H1 (cell line): ENCODE data around the gene MTMR8. TPM values are rescaled to one million over a fixed set of nuclear protein-coding genes. Genes with fewer than 3 reads are reported as not detected.

Experiments used
- CTCF ChIA-PET: fragments of 300-600 bp; sonication (Branson Sonifier 250); formaldehyde crosslinking; loops from one replicate; lab custom pipeline; 2021; ENCODE audit not compliant: partially characterized antibody; lab: Charles Lee
- POLR2A ChIA-PET: fragments of 300-600 bp; sonication (Branson Sonifier 250); formaldehyde crosslinking; loops from one replicate; lab custom pipeline; 2021; ENCODE audit warnings: inconsistent platforms; ENCODE audit not compliant: partially characterized antibody; lab: Charles Lee
- DNase-seq, 2 experiments: peaks; one replicate each; pipeline versions ENCODE4 v3.0.0 to v3.0.0-alpha.2; 2010 to 2022; ENCODE audit warnings: low spot score in 2 of 2, low read depth in 1 of 2, mixed read lengths in 1 of 2
- FAIRE-seq: peaks from 2 replicates; lab custom pipeline; 2011; peaks lifted over from hg19 to GRCh38; lab: Jason Lieb, UNC
- H2AFZ ChIP-seq: 2 replicates; pipeline ENCODE4 v1.8.1; 2012; ENCODE audit warnings: low read length, inconsistent platforms
- H2AK5ac ChIP-seq: 2 replicates; pipeline ENCODE4 v1.6.1; 2013; ENCODE audit warnings: low read depth, low read length
- H2BK120ac ChIP-seq: replicated peaks from 2 replicates; pipeline ENCODE3; 2013; ENCODE audit warnings: low read depth, low read length, inconsistent platforms
- H2BK12ac ChIP-seq: 2 replicates; pipeline ENCODE4 v1.6.1; 2013; ENCODE audit warnings: low read depth, low read length
- H2BK15ac ChIP-seq: 2 replicates; pipeline ENCODE4 v1.6.1; 2013; ENCODE audit warnings: low read length
- H2BK20ac ChIP-seq: 2 replicates; pipeline ENCODE4 v1.6.1; 2013; ENCODE audit warnings: low read length
- H2BK5ac ChIP-seq: 2 replicates; pipeline ENCODE4 v1.6.1; 2013; ENCODE audit warnings: low read depth, low read length
- H3K14ac ChIP-seq: 2 replicates; pipeline ENCODE4 v1.6.1; 2013; ENCODE audit warnings: inconsistent platforms; ENCODE audit not compliant: insufficient read length
- H3K18ac ChIP-seq: 2 replicates; pipeline ENCODE4 v1.6.1; 2013; ENCODE audit warnings: low read length; ENCODE audit errors: extremely low read depth
- H3K23ac ChIP-seq: 2 replicates; pipeline ENCODE4 v1.6.1; 2013; ENCODE audit warnings: inconsistent platforms; ENCODE audit not compliant: insufficient read length
- H3K23me2 ChIP-seq: 2 replicates; pipeline ENCODE4 v1.6.1; 2013; ENCODE audit warnings: low read depth, low read length
- H3K27ac ChIP-seq: 2 replicates; pipeline ENCODE4 v1.6.1; 2011; ENCODE audit warnings: low read depth, low read length, inconsistent platforms
- H3K27me3 ChIP-seq, 4 experiments: replicated peaks in 1 of 4; 1 replicate in 1 of 4; 2 replicates in 3 of 4; pipeline versions ENCODE4 v1.6.1 to v1.8.1; 2011 to 2013; ENCODE audit warnings: low read length in 3 of 4, mild to moderate bottlenecking in 3 of 4, inconsistent platforms in 2 of 4, mixed read lengths in 2 of 4, moderate library complexity in 1 of 4; ENCODE audit not compliant: control insufficient read depth in 3 of 4, insufficient read depth in 3 of 4; ENCODE audit errors: extremely low read depth in 1 of 4
- H3K36me3 ChIP-seq, 4 experiments: 2 replicates each; pipeline versions ENCODE4 v1.6.1 to v1.8.1; 2011 to 2013; ENCODE audit warnings: mild to moderate bottlenecking in 4 of 4, low read length in 3 of 4, moderate library complexity in 2 of 4, control low read depth in 1 of 4, inconsistent platforms in 1 of 4; ENCODE audit not compliant: insufficient read depth in 4 of 4, control insufficient read depth in 2 of 4
- H3K4ac ChIP-seq: replicated peaks from 2 replicates; pipeline ENCODE3; 2013; ENCODE audit warnings: low read length, low read depth, mixed read lengths, inconsistent platforms; ENCODE audit not compliant: insufficient read length
- H3K4me1 ChIP-seq, 4 experiments: replicated peaks in 1 of 4; 1 replicate in 1 of 4; 2 replicates in 3 of 4; pipeline versions ENCODE4 v1.6.1 to v1.8.1; 2011 to 2013; ENCODE audit warnings: low read length in 3 of 4, inconsistent platforms in 2 of 4, mixed read lengths in 1 of 4; ENCODE audit not compliant: insufficient read depth in 4 of 4, control insufficient read depth in 3 of 4
- H3K4me2 ChIP-seq, 2 experiments: 2 replicates each; pipeline versions ENCODE4 v1.6.1 to v1.8.1; 2011 to 2013; ENCODE audit warnings: low read depth in 2 of 2, low read length in 2 of 2, control low read depth in 1 of 2, inconsistent platforms in 1 of 2, mild to moderate bottlenecking in 1 of 2; ENCODE audit not compliant: insufficient read depth in 1 of 2
- H3K4me3 ChIP-seq, 4 experiments: fragments of 200-600, 300-600 bp in 1 of 4; sonication (generic), shearing (Covaris generic), sonication (Bioruptor Twin) in 1 of 4; 2 replicates each; pipeline versions ENCODE4 v1.5.1 to v1.8.1; 2011 to 2016; ENCODE audit warnings: low read length in 4 of 4, low read depth in 3 of 4, control low read depth in 2 of 4, inconsistent platforms in 2 of 4, mild to moderate bottlenecking in 2 of 4, mixed read lengths in 1 of 4, moderate library complexity in 1 of 4; ENCODE audit not compliant: insufficient read depth in 2 of 4; ENCODE audit errors: extremely low read depth in 1 of 4
- H3K56ac ChIP-seq: replicated peaks from 2 replicates; pipeline ENCODE3; 2013; ENCODE audit warnings: low read depth, mild to moderate bottlenecking, mixed read lengths, low read length, inconsistent platforms; ENCODE audit not compliant: insufficient read length
- H3K79me1 ChIP-seq: 2 replicates; pipeline ENCODE4 v1.6.1; 2013; ENCODE audit warnings: low read depth, low read length, control low read depth
- H3K79me2 ChIP-seq, 2 experiments: 2 replicates each; pipeline versions ENCODE4 v1.6.1 to v1.8.1; 2012 to 2013; ENCODE audit warnings: low read length in 2 of 2, mild to moderate bottlenecking in 2 of 2, inconsistent platforms in 1 of 2; ENCODE audit not compliant: insufficient read depth in 2 of 2, control insufficient read depth in 1 of 2
- H3K9ac ChIP-seq, 4 experiments: replicated peaks in 1 of 4; 1 replicate in 1 of 4; 2 replicates in 3 of 4; pipeline versions ENCODE4 v1.6.1 to v1.8.1; 2011 to 2013; ENCODE audit warnings: low read depth in 3 of 4, low read length in 3 of 4, control low read depth in 2 of 4, mild to moderate bottlenecking in 2 of 4, moderate library complexity in 2 of 4, inconsistent platforms in 1 of 4; ENCODE audit errors: extremely low read depth in 1 of 4
- H3K9me3 ChIP-seq, 2 experiments: 2 replicates each; pipeline versions ENCODE4 v1.6.1 to v1.8.1; 2012 to 2013; ENCODE audit warnings: mild to moderate bottlenecking in 2 of 2, moderate library complexity in 2 of 2, control low read depth in 1 of 2, inconsistent platforms in 1 of 2, low read depth in 1 of 2, low read length in 1 of 2, mixed read lengths in 1 of 2; ENCODE audit not compliant: insufficient read depth in 2 of 2
- H4K20me1 ChIP-seq, 2 experiments: replicated peaks in 1 of 2; 2 replicates each; pipeline versions ENCODE3 to v1.8.1; 2011 to 2013; ENCODE audit warnings: inconsistent platforms in 2 of 2, low read length in 2 of 2, mild to moderate bottlenecking in 1 of 2; ENCODE audit not compliant: insufficient read depth in 2 of 2, control insufficient read depth in 1 of 2
- H4K5ac ChIP-seq: 2 replicates; pipeline ENCODE4 v1.6.1; 2013; ENCODE audit warnings: low read length, low read depth, mixed read lengths, inconsistent platforms; ENCODE audit not compliant: insufficient read length
- H4K8ac ChIP-seq: 2 replicates; pipeline ENCODE4 v1.8.0; 2013; ENCODE audit warnings: mild to moderate bottlenecking, moderate library complexity, low read length, inconsistent platforms; ENCODE audit not compliant: insufficient read depth; ENCODE audit errors: extremely low read depth
- H4K91ac ChIP-seq: replicated peaks from 2 replicates; pipeline ENCODE3; 2013; ENCODE audit warnings: low read length, mixed read lengths, inconsistent platforms; ENCODE audit not compliant: insufficient read length
- JUN ChIP-seq: IDR thresholded peaks from 2 replicates; pipeline ENCODE4 v1.6.1; 2011; ENCODE audit warnings: low read depth, mild to moderate bottlenecking, improper control_type of control experiment, low read length
- RAD21 ChIP-seq, 2 experiments: IDR thresholded peaks in 1 of 2; conservative IDR thresholded peaks in 1 of 2; 2 replicates each; pipeline ENCODE4 v1.6.1; 2011; ENCODE audit warnings: low read depth in 2 of 2, low read length in 2 of 2, improper control_type of control experiment in 1 of 2, inconsistent platforms in 1 of 2, mild to moderate bottlenecking in 1 of 2, moderate library complexity in 1 of 2
- WGBS, 2 experiments: shearing (Covaris generic) in 1 of 2; methylation state at CpG; one replicate each; pipeline versions ENCODE4 v1.1.6 to v1.1.7; 2013 to 2015; ENCODE audit warnings: low lambda C conversion rate in 2 of 2, mixed read lengths in 2 of 2, inconsistent platforms in 1 of 2, low coverage in 1 of 2, missing lambda C conversion rate in 1 of 2; ENCODE audit not compliant: insufficient replicate concordance in 2 of 2, insufficient coverage in 1 of 2, insufficient read length in 1 of 2; ENCODE audit errors: extremely low coverage in 1 of 2, missing lambda C conversion rate in 1 of 2; 5-methylcytosine and 5-hydroxymethylcytosine counted together
- polyA plus RNA-seq, 7 experiments: library from polyadenylated mRNA; depleted of rRNA in 3 of 7; stranded (reverse) in 5 of 7; unstranded in 2 of 7; fragments of >200 nt in 5 of 7; fragments of 200-250 nt in 2 of 7; gene quantifications; 1 replicate in 5 of 7; 2 replicates in 1 of 7; 4 replicates in 1 of 7; pipeline versions ENCODE4 v1.2.1 to v1.2.3, GENCODE V29; 2011 to 2013; ENCODE audit warnings: missing spikeins in 2 of 7, mixed read lengths in 2 of 7
- total RNA-seq: library from RNA; stranded (reverse); fragmentation: NEBNext Ultra II Directional; extraction: Animal tissue kit (Norgen Biotek cat#: 25700); gene quantifications from 2 replicates; pipeline ENCODE4 v1.2.1, GENCODE V29; 2021
- TF ChIP-seq, protein P1 (sequence below), 3 experiments: IDR thresholded peaks; 1 replicate in 2 of 3; 2 replicates in 1 of 3; pipeline versions ENCODE4 v1.5.1 to v1.6.1; 2011; ENCODE audit warnings: low read length in 3 of 3, mild to moderate bottlenecking in 3 of 3, inconsistent platforms in 2 of 3, low read depth in 1 of 3, moderate library complexity in 1 of 3; ENCODE audit not compliant: insufficient read depth in 1 of 3; ENCODE audit errors: control extremely low read depth in 1 of 3

Gene MTMR8
- total and polyA plus RNA-seq, 2 of the 8 experiments (the other 6 are each of a cell fraction or from before 2014, with no cell fraction given) = 1.3 to 6.3 TPM

- POLR2A ChIA-PET = interaction anchor here (0.6 kb wide), 1 partner anchor 133 kb away, joined by 3 read pairs; no protein-coding TSS in a partner anchor
- DNase-seq = peak in 1 of 2 experiments; percentile 47
Measured at GRCh38 chrX:64230123-64230970, 164.9 kb downstream of the MTMR8 start, which contains the start of gene ASB12. ASB12 (minus strand) TSS chrX:64230607; CDS start chrX:64225650, 4,957 bp downstream.

More at GRCh38 chrX:64230123-64230970, 164.9 kb downstream of the MTMR8 start, which contains the start of gene ASB12:
- no peak within 1 kb of the TSS for H2AFZ ChIP-seq
- H3K4me3 ChIP-seq = no peak within 1 kb of the TSS
- H3K27ac ChIP-seq = no peak within 1 kb of the TSS
- no peak within 1 kb of the TSS for H3K4ac ChIP-seq
- no peak within 1 kb of the TSS for H4K8ac ChIP-seq
- H2BK20ac ChIP-seq = no peak within 1 kb of the TSS
- H3K18ac ChIP-seq = no peak within 1 kb of the TSS
- no peak within 1 kb of the TSS for H2BK120ac ChIP-seq
- peak; percentile 13 for FAIRE-seq
- TF ChIP-seq RAD21 (IDR thresholded peaks at IDR 0.05 in 1 of 2, conservative IDR thresholded peaks at IDR 0.05 in 1 of 2; ENCODE audit: low read depth in 2 of 2, low read length in 2 of 2) = peak; percentile 3 to 22; a peak in 2 of 4 replicates
- TF ChIP-seq, protein P1, sequence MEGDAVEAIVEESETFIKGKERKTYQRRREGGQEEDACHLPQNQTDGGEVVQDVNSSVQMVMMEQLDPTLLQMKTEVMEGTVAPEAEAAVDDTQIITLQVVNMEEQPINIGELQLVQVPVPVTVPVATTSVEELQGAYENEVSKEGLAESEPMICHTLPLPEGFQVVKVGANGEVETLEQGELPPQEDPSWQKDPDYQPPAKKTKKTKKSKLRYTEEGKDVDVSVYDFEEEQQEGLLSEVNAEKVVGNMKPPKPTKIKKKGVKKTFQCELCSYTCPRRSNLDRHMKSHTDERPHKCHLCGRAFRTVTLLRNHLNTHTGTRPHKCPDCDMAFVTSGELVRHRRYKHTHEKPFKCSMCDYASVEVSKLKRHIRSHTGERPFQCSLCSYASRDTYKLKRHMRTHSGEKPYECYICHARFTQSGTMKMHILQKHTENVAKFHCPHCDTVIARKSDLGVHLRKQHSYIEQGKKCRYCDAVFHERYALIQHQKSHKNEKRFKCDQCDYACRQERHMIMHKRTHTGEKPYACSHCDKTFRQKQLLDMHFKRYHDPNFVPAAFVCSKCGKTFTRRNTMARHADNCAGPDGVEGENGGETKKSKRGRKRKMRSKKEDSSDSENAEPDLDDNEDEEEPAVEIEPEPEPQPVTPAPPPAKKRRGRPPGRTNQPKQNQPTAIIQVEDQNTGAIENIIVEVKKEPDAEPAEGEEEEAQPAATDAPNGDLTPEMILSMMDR (IDR thresholded peaks at IDR 0.05; ENCODE audit: control extremely low read depth in 1 of 3, insufficient read depth in 1 of 3, low read depth in 1 of 3, low read length in 3 of 3) = peak; percentile 15 to 43 (median 40); a peak in 3 of 4 replicates
- no peak for TF ChIP-seq JUN
- TF ChIP-seq, all 59 proteins: peak for 2
- Histone ChIP-seq H4K20me1 (no peaks in the 10 kb centered on the region), H2BK5ac (no peak within 1 kb of the TSS), H2AK5ac (no peak within 1 kb of the TSS), H3K79me2 (no peaks in the 10 kb centered on the region), H3K9me3 (no peaks in the 10 kb centered on the region), H2BK12ac (no peak within 1 kb of the TSS), H3K56ac (no peak within 1 kb of the TSS), H3K4me1 (no peaks in the 10 kb centered on the region), H3K23ac (no peak within 1 kb of the TSS), H3K27me3 (no peaks in the 10 kb centered on the region), H3K79me1 (no peaks in the 10 kb centered on the region), H3K14ac (no peak within 1 kb of the TSS), H3K36me3 (no peaks in the 10 kb centered on the region), H4K91ac (no peak within 1 kb of the TSS), H3K9ac (no peak within 1 kb of the TSS), H3K4me2 (no peak within 1 kb of the TSS), H4K5ac (no peak within 1 kb of the TSS), H3K23me2 (no peaks in the 10 kb centered on the region), H2BK15ac (no peak within 1 kb of the TSS)
- CTCF ChIA-PET = interaction anchor here (0.6 to 1.6 kb wide), 3 partner anchors 18 to 428 kb away, joined by 3 to 4 read pairs (median 3); no protein-coding TSS in a partner anchor
- 96% methylated on average over 5 of the region's 17 CpGs; no CpG with 5 or more reads in 1 of the 2 experiments for WGBS, 2 experiments
